ENCODE data around the gene NTM.

NTM gene

DNA sequence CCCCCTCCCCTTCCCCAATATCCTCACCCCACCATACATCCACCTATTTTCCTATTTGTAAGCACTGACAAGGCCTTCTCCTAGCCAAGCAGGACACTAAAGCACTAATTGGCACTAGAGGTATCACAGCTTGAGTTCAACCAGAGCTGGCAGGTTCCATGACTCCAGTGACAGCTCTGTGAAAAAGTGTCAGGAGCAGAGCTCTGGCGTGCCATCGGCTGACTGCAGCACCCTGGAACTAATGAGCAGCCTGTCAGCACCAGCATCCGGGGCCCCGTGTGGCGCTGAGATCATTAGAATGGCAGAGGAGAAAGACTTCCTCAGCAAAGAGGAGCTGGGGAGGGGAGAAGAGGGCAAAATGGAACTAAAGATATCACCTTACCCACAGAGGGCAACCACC lies 847.4 kb downstream of the NTM start:
- DNase-seq (ENCODE audit: low spot score): no peak

DNA sequence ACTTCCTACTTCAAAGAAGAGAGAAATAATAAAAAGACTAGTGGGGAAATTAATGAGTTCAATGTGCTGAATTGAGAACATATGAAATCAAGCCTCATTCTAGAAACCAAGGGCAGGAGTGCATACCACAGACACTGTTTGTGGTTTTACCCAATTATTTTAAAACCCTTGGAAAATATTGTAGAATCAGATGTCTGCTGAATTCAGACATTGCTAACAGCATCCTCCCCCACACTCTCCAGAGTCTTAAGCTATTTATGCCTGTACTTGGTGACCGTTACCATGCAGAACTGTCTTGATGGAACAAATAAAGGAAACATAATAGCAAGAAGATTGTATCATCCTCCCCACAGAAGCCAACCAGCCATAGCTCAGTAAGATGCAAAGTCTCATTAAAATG lies 850.1 kb downstream of the NTM start:
- no peak for DNase-seq (ENCODE audit: low spot score)

DNA sequence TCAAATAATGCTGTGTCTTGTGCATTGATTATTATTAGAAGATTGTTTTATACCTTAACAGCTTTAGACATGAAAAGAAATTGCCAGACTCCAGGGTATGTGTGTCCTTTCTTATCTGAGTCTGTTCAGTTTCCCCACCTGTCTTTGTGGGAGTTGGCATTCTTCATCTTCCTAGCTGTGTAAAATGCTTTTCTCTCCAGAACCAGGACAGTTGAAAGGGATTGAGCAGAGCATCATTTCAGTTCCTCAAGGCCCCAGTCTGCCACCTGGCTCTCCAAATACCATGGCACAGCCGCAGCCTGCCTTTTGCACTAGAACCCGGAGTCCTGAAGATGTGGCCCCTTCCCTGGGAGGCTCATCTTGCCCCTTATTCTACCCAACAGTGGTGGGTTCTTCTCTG lies 851.9 kb downstream of the NTM start:
- DNase-seq (ENCODE audit: low spot score): no peak

DNA sequence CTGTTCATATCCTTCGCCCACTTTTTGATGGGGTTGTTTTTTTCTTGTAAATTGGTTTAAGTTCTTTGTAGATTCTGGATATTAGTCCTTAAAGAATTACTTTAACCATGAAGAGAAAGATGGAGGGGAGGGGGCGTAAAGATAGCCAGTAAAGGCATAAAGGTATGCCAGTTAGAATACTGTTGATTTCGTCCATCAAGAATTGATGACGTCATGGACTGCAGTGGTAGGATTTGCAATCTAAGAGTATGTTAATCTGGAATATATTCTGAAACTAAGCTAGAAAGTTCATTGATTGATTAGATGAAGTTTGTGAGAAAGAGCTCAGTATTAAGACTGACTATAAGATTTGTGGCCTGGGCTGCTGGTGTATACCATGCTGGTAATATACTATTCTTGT lies 856.1 kb downstream of the NTM start:
- DNase-seq (ENCODE audit: low spot score): no peak

DNA sequence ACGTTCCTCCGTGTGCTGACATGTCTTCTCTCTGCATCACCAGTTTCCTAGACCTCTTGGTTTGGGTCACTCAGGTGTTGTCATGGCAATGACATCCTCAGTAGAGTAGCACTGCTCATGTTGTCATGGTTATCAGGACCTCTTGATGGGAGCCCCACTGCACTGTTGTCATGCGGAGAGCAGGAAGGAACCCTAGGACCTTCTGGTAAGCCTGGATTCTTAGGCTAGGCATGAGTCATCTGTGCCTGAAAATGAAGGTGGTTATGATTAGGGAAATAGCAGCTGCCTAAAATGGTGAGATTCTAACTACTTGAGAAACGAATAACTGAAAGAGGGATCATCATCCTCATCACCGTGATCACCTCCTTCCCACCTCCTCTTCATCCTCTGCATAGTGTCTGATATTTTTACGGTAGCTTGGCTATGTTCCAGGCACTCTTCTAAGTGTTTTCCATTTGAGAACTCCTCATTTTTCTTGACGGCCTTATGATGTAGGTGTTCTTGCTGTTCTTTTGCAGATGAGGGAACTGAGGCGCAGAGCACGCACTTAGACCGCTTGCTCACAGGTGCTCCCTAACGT lies 858.4 kb downstream of the NTM start:
- DNase-seq (ENCODE audit: low spot score): no peak

DNA sequence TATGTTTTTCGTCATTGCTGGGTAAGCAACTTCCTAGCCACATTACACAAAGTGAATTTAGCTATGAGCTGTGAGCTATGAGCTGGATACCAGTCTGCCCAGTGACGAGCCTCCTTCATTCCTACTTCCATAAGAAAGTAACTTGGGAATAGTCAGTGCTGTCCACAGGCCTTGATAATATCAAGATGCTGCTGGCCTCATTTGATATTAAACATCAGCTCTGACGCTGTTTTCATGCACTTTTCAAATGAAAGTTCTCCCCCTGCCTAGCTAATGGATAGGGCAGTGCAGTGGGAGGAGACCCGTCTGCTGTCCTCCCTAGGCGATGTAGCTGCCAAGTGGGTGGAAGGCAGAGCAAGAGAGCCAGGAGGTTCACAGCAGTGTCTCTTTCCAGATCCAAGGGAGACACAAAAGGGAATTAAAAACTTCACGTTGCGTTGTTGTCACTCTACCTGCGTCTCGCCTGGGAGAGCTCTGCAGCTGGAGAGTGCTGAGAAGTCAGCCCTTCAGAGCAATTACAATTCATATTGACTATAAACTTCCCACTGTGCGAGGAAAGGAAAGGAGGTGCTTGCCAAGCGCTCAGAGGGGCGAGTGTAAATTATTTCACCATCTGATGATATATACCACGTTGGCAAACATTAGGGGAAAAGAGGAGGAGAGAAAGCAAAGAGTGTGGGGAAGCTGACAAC lies 861.4 kb downstream of the NTM start:
- no peak for DNase-seq (ENCODE audit: low spot score)

DNA sequence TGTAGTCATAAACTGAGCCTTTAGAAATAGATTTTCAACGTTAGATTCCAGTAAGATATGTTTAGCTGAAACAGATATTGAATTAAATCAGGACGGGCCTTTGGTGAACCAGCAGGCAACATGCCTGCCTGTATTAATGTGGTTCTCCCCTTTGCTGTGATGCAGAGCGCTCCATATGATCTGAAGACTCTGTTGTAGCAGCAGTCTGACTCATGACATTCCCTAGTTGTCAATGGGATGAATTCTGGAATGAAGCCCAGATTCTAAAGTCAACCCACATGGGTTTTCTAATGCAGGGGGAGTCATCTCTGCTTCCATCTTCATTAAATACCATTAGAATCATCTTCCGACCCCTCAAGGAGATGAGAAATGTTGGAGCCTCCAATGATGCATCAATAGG lies 864.5 kb downstream of the NTM start:
- no peak for DNase-seq (ENCODE audit: low spot score)

DNA sequence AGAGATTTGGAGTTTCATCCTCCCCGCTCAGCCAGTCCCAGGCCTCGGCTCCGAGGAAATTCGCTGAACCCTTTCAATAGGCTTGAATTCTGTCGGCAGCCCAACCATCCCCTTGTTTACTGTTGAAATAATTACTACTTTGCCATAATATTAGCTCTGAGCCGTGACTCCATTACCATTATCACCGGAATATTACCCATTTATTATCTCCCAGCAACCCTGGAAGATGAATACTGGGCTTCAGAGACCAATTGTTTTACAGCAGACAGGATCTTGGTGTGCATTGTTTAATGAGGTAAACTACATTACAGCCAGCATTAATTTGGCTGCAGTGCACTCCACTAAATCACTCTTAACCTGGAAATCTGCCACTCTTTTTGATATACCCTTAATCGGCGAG lies 867.4 kb downstream of the NTM start:
- DNase-seq (ENCODE audit: low spot score): no peak

DNA sequence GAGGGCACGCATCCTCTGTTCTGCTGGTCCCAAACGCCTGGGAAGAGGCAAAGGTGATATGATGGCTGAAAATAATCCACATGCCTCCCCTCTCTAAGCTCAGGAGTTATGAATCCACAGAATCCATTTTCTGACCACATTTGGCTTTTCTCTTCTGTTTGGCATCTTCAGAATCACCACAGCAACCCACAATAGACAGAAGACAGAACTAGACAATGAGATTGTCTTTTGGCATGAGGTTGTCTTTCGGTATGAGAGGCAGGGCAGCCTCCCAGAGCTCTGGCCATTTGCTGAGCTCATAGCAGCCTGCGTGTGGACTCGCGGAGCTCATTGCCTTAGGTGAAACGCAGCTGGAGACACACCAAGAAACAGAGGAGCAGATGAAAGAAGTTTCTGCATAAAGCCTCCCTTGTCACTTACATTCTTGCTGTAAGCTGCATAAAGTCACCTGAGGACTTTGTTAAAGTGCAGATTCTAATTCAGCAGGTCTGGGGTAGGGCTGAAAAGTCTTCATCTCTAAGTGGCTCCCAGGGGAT lies 868.0 kb downstream of the NTM start:
- DNase-seq (ENCODE audit: low spot score): no peak

DNA sequence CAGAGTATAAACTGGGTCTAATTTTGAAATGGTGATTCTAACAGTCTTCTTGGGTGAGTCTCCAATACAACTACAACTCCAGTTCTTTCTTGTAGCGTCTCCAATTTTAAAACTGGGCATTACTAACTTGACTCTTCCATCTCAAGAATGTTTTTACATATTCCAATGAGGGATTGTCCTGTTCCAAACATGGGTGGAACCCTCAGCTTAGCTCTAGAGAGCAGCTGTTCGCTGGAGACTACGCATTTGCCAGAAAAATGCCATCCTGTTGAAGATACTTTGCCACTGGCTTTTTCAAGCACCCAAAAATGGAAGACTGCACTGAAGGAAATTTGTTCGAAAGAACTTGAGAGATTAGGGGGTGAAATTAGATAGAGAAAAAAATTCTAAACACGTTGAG lies 870.0 kb downstream of the NTM start:
- no peak for DNase-seq (ENCODE audit: low spot score)

DNA sequence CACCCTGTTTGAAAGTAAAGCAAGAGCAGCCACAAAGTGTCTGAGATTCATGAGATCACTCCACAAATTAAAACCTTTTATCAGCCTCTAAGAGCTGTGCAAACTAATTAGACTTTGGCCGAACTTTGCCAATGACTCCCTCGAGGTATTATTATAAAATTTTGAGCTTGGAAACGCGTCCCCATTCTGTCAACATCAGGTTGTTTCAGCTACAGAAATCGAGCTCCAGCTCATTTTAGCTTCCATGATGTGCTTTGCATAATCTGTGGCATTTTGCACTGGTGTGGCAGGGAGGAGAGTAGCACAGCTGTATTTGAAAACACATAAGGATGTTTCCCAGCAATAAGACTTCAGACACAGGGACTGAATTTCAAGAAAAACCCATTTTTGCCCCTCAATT lies 872.2 kb downstream of the NTM start:
- no peak for DNase-seq (ENCODE audit: low spot score)

DNA sequence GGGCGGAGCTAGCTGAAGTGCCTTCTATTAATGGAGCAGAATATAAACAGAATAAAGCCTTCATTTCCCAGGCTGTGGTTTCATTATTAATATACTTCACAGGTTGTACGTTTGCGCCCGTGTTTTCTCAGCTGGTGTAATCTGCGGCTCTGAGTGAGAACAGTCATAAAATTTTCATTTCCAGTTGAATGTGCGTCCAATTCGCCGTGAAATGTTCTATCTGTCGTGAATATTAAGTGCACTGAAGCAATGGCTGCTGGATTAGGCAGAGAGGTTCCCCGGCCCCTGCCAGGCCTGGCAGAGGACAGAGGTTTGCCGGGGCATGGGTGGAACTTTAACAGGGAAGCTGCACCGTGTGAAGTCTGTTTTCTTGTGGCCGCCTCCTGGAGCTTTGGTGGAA lies 874.4 kb downstream of the NTM start:
- DNase-seq (ENCODE audit: low spot score): no peak

DNA sequence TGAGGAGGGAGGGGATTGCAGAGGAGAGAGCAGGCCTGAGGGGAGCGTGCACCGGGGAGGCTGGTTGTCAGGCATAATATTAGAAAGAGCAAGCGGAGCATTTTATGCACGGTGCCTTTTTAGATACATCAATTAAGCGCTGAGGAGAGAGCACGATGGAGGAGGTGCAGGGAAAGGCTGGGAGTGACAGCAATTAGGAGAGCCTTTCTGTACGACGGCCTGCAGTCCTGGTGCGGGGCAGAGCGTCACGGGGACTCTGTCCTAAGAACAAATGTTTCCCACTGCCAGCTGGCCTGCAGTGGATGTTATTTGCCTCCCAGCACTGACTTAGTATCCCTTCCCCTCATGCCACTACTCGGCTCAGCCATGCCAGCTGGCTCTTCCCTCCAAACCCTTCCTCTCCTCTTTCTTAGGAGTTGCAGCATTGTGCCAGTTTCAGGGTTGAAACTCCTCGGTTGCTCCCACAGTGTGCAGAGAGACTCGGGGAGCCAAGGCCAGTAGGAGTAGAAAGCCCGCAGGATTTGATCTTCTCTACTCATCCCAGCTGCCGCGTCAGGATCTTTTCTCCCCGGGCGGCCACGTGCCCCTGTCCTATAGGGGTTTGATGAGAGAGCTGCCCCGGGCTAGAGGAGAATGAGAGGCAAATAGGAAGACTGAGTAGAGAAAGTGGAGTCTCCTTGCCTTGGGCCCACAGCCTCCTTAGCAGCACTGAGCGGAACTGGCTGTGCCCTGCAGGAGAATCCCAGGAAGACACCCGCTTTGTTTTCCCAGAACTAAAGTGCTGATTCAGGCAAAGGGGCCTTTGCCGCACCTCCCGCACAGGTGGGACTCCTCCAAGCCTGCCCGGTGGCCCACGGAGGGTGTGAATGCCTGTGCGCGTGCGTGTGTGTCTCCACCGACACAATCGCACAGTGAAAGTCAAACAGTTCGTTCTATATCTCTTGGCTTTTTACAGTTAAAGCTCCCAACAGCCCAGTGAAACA lies 875.3 kb downstream of the NTM start:
- no peak for DNase-seq (ENCODE audit: low spot score)

DNA sequence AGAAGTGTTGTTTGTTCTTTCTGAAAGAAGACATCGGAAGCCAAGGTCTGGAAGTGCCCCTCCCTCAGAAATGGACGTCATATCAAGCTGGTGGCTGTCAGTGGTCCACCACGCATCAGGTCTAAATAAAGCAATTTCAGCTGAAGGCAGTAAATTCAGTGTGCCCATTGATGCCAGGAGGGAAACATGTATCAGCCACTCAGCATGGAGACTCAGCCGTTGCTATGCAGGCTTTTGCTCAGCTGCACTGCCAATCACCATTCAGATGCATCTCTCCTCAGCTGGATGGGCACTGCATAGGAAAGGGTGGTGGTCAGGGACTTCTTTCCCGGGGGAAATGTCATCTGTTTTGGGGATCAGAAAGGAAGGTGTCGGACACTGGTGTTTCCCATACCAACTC lies 878.2 kb downstream of the NTM start:
- no peak for DNase-seq (ENCODE audit: low spot score)

DNA sequence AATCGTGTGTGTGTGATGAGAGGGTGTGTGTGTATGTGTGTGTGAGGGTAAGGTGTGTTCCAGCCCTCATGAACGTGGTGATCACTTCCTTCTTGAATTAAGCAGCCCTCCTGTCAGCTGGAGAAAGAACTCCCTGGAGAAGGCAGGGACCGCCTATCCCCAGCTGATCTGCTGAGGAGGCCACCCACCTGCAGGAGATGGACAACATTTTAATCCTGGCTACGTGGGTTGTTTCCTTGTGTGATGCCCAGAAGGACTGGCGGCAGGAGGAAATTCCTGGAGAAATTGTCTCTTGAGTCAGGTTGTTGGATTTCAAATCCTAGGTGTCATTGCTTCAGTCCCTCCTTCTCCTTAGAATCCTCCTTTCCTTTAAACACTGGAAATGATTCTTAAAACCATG lies 878.8 kb downstream of the NTM start:
- DNase-seq (ENCODE audit: low spot score): no peak

DNA sequence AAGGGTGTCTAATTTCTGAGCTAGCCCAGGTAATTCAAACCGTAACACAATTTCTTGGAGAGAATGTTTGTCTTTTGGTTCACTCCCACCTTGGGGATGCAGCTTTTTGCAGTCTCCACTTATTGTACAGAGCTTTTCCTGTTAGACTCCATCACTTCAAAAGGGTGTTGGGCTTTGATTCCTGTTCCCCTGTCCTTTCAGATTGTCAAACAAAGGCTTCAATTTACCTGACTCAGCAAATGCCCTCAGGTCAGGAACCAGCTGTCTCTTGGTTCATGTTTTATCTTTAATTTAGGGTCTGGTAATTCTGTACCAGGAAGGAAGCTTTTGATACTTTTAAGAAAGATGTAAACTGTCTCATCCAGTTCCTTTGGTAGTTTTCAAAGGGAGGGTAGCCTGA lies 880.6 kb downstream of the NTM start:
- DNase-seq (ENCODE audit: low spot score): no peak

DNA sequence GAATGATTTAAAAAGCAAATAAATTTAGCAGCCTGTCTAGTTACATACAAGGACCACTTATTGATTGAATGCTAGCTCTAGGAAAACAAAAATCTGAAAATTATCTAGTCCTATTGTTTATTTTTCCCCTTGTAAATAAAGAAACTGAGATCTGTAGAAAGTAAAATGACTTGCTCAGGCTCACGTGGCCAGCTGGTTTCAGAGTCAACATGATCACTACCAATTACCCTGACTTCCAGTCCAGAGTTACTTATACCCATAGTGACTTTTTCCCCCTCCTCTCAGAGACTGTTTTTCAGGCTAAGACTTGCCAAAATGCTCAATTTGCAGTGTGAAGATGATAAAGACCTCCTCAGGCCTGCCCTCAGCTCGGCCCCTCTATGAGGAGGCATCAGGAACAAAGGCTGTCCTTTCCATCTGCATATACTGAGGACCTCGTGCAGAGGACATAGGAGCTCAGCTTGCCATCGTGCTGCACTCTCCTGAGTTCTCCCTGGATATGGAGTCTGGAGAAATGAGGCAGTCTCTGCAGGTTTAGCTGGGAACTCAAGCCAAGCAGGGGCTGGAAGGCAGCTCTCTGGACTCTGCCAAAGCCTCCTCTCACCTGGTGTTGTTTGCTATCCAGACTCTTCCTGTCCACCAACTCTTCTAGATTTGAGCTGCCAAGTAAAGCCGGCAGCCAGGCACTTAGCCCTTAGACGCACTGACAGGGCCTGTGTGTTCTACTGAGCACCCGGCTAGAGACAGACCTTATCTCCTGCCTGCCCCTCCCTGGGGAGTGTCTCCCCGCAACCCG lies 883.3 kb downstream of the NTM start:
- no peak for DNase-seq (ENCODE audit: low spot score)

DNA sequence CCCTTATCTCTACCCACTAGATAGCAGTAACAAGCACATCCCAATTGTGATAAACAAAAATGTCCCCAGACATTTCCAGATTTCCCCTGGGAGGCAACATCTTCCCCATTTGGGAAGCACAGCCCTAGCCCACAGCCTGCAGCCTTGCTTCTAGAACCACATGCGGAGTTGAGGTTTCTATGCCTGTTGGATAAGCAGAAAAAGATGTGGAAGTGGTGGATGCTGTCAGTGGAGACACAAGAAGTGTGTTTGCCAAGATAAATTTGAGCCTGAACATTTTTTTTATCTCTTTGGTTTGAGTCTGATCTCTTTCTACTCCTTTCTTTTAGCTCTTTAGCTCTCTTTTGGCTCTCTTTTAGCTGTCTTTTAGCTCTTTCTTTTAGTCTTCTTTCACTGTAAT lies 884.5 kb downstream of the NTM start:
- no peak for DNase-seq (ENCODE audit: low spot score)

DNA sequence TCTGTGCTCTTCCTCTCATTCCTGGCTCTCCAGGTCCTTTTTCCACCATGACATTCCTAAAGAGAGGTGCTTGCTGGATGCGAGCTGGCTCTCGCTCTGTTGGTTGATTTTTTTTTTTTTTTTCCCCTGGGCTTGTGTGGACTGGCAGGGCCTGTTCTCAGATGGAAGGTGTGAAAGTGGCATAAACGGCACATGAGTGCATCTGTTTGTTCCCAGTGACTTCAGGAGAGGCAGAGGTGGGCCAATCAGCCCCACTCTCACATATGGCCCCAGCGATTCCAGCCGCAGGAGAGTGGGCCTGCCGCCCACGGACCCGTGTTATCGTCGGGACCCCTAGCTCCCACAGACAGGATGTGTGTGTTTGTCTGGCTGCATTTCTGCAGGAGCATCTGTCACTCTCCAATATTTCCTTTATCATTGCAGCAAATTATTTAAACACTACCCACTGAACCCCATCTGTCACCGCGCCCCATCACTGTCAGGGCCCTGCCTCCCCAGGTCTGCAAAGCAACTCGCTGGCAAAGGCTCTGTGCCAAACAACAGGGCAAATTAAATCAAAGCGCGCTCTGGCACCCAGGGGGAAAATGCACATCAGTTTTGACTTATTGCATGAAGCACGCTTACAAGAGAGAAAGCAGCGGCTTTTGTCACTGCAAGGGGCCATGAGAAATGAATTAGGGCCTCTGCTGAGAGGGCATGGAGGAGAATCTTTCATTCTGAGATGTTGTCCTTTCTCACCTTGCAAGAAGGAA lies 886.3 kb downstream of the NTM start:
- DNase-seq (ENCODE audit: low spot score): no peak

DNA sequence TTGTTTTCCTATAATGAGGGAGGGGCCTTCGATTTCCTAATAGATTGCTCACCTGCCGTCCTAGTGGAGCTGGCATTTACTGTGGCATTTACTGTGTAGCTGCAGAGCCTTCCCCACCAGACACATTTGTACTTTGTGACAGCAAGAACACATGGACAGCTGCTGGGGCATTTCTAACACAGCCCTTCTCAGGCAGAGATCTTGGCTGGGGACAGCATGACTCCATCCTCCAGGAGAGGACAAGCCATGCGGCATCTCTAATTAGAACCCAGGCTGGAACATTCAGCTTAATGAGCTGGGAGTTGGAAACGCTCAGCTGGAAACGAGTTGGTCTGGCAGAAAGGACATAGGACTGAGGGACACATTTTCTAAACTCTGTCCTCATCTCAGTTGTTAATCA lies 887.5 kb downstream of the NTM start:
- no peak for DNase-seq (ENCODE audit: low spot score)

DNA sequence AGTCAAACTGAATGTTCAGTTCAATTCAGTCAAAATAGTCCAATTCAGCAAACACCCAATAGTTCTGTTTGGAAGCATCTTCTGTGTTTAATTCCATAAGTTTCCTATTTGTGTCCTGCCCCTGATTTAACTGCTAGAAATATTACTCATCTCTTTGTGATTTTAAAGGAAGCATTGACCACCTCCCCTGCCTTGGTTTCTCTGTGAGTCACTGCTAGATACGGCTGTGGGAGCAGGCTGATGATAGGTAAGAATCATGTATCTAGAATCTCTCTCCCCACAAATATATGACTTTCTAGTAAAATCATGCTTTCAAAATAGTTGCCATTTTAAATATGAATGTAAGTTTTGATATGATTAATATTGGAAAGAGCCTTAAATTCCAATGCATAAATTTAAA lies 888.5 kb downstream of the NTM start:
- no peak for DNase-seq (ENCODE audit: low spot score)

Measured in CD4-positive, alpha-beta T cell treated with Interleukin-6 at 100 ng/mL for 8 hours (primary cell).